CD14-positive monocyte (primary cell): ENCODE data around the gene FSTL1. TPM values are rescaled to one million over a fixed set of nuclear protein-coding genes. Genes with fewer than 3 reads are reported as not detected.

Source experiments
- DNase-seq, 3 donors: peaks; one replicate each; pipeline ENCODE4 v3.0.0-alpha.2; 2011 to 2022
- H2AFZ ChIP-seq: 2 replicates; pipeline ENCODE4 v1.6.0; 2012; ENCODE audit warnings: mild to moderate bottlenecking, low read depth, low read length, inconsistent platforms; ENCODE audit not compliant: insufficient read depth, poor library complexity, severe bottlenecking
- H3K27ac ChIP-seq, 2 donors: 1 replicate in 1 of 2; 2 replicates in 1 of 2; pipeline ENCODE4 v1.5.1; 2012 to 2013; ENCODE audit warnings: low read length in 2 of 2, control low read depth in 1 of 2, inconsistent platforms in 1 of 2, low read depth in 1 of 2, mild to moderate bottlenecking in 1 of 2
- H3K27me3 ChIP-seq, 2 donors: one replicate each; pipeline versions ENCODE4 v1.6.0 to v1.6.1; 2011 to 2013; ENCODE audit warnings: low read length in 2 of 2; ENCODE audit not compliant: control insufficient read depth in 2 of 2, insufficient read depth in 2 of 2
- H3K36me3 ChIP-seq, 2 donors: replicated peaks in 1 of 2; 1 replicate in 1 of 2; 2 replicates in 1 of 2; pipeline versions ENCODE4 v1.5.1 to v1.6.1; 2012 to 2013; ENCODE audit warnings: low read length in 2 of 2, control low read depth in 1 of 2, inconsistent platforms in 1 of 2, mild to moderate bottlenecking in 1 of 2; ENCODE audit not compliant: insufficient read depth in 2 of 2, control insufficient read depth in 1 of 2
- H3K4me1 ChIP-seq, 2 donors: 1 replicate in 1 of 2; 2 replicates in 1 of 2; pipeline versions ENCODE4 v1.5.1 to v1.6.1; 2012 to 2013; ENCODE audit warnings: low read length in 2 of 2, control low read depth in 1 of 2, inconsistent platforms in 1 of 2, mild to moderate bottlenecking in 1 of 2, moderate library complexity in 1 of 2; ENCODE audit not compliant: insufficient read depth in 2 of 2, control insufficient read depth in 1 of 2
- H3K4me2 ChIP-seq: replicated peaks from 2 replicates; pipeline ENCODE3; 2012; ENCODE audit warnings: low read length, moderate library complexity, mild to moderate bottlenecking; ENCODE audit not compliant: poor library complexity, severe bottlenecking; ENCODE audit errors: extremely low read depth
- H3K4me3 ChIP-seq, 3 experiments: fragments of 200-600 bp in 1 of 3; sonication (generic) in 1 of 3; replicated peaks in 1 of 3; 1 replicate in 2 of 3; 2 replicates in 1 of 3; pipeline ENCODE4 v1.5.1; 2011 to 2013; ENCODE audit warnings: low read length in 3 of 3, mild to moderate bottlenecking in 3 of 3, control low read depth in 2 of 3, low read depth in 2 of 3, inconsistent platforms in 1 of 3, moderate library complexity in 1 of 3
- H3K79me2 ChIP-seq: 2 replicates; pipeline ENCODE4 v1.6.0; 2012; ENCODE audit warnings: mild to moderate bottlenecking, control low read depth, inconsistent platforms, low read length, moderate library complexity; ENCODE audit not compliant: insufficient read depth
- H3K9ac ChIP-seq: 2 replicates; pipeline ENCODE4 v1.6.0; 2017; ENCODE audit warnings: low read length, mild to moderate bottlenecking; ENCODE audit not compliant: insufficient read depth, poor library complexity, severe bottlenecking
- H3K9me3 ChIP-seq, 2 donors: replicated peaks in 1 of 2; 1 replicate in 1 of 2; 2 replicates in 1 of 2; pipeline versions ENCODE4 v1.5.1 to v1.6.1; 2012 to 2013; ENCODE audit warnings: low read length in 2 of 2, control low read depth in 1 of 2; ENCODE audit not compliant: control insufficient read depth in 1 of 2, insufficient read depth in 1 of 2
- H4K20me1 ChIP-seq: 2 replicates; pipeline ENCODE4 v1.6.0; 2012; ENCODE audit warnings: mild to moderate bottlenecking, low read length, control low read depth, moderate library complexity; ENCODE audit not compliant: insufficient read depth
- H3K27ac Mint-ChIP-seq, 7 donors: one replicate each; pipeline ENCODE4 v1.8.0; 2020; ENCODE audit warnings: mild to moderate bottlenecking in 7 of 7, mixed read lengths in 7 of 7, moderate library complexity in 6 of 7, inconsistent platforms in 2 of 7
- H3K27me3 Mint-ChIP-seq, 3 donors: one replicate each; pipeline ENCODE4 v1.8.0; 2021 to 2022; ENCODE audit warnings: low read depth in 3 of 3, mild to moderate bottlenecking in 3 of 3, mixed read lengths in 3 of 3, moderate library complexity in 3 of 3, inconsistent platforms in 1 of 3
- H3K36me3 Mint-ChIP-seq, 2 donors: one replicate each; pipeline ENCODE4 v1.8.0; 2020; ENCODE audit warnings: mixed read lengths in 2 of 2, inconsistent platforms in 1 of 2, mild to moderate bottlenecking in 1 of 2
- H3K4me1 Mint-ChIP-seq: one replicate; pipeline ENCODE4 v1.8.0; 2020; ENCODE audit warnings: mild to moderate bottlenecking, mixed read lengths
- H3K4me3 Mint-ChIP-seq, 2 donors: one replicate each; pipeline ENCODE4 v1.8.0; 2020; ENCODE audit warnings: mild to moderate bottlenecking in 2 of 2, mixed read lengths in 2 of 2, moderate library complexity in 1 of 2
- H3K9me3 Mint-ChIP-seq, 7 donors: one replicate each; pipeline ENCODE4 v1.8.0; 2020 to 2022; ENCODE audit warnings: mixed read lengths in 7 of 7, mild to moderate bottlenecking in 6 of 7, moderate library complexity in 6 of 7, inconsistent platforms in 2 of 7
- CTCF ChIP-seq: fragments of 200-600 bp; IDR thresholded peaks from one replicate; pipeline ENCODE4 v1.8.0; 2022; ENCODE audit warnings: antibody characterized with exemption, mild to moderate bottlenecking
- WGBS: methylation state at CpG from one replicate; pipeline ENCODE4 v1.1.5; 2013; ENCODE audit warnings: missing lambda C conversion rate; ENCODE audit not compliant: insufficient coverage; 5-methylcytosine and 5-hydroxymethylcytosine counted together
- intact Hi-C, 2 donors: fragments of 100-400 bp; cut with micrococcal nuclease; formaldehyde crosslinking; loops; one replicate each; pipeline versions ENCODE4 v1.15.0 to v1.15.1; 2023
- polyA plus RNA-seq, 3 donors: library from polyadenylated mRNA; depleted of rRNA in 1 of 3; unstranded in 2 of 3; stranded (reverse) in 1 of 3; fragments of 300-500 nt in 2 of 3; fragments of >200 nt in 1 of 3; fragmentation: Illumina TruSeq in 2 of 3; gene quantifications; 1 replicate in 2 of 3; 2 replicates in 1 of 3; pipeline ENCODE4 v1.2.3, GENCODE V29; 2012 to 2021

The FSTL1 gene
- polyA plus RNA-seq, 3 donors: 0.13 to 0.44 (median 0.29) TPM

- peaks cover 0 to 5% (median 1%) of the 10 kb centered on the region in 3 donors for H3K27me3 Mint-ChIP-seq
- no peaks in the 10 kb centered on the region for H3K79me2 ChIP-seq
- no peaks in the 10 kb centered on the region for H3K27me3 ChIP-seq
- H3K9me3 ChIP-seq: no peaks in the 10 kb centered on the region
- H3K9ac ChIP-seq: no peak overlapping the region
- no peak overlapping the region for H3K4me3 Mint-ChIP-seq
- no peaks in the 10 kb centered on the region for H3K36me3 ChIP-seq
- TF ChIP-seq CTCF: no peak
- no peak overlapping the region for H3K4me3 ChIP-seq
- DNase-seq: no peak
- no peak overlapping the region for H3K27ac Mint-ChIP-seq
- WGBS: 83% methylated on average over 1 of the region's 4 CpGs
- no peak overlapping the region for H3K4me2 ChIP-seq
- H3K9me3 Mint-ChIP-seq: no peaks in the 10 kb centered on the region
- H3K4me1 ChIP-seq: peaks cover 7 to 8% of the 10 kb centered on the region in 2 donors
- no peaks in the 10 kb centered on the region for H4K20me1 ChIP-seq
- no peak overlapping the region for H3K27ac ChIP-seq
- H2AFZ ChIP-seq: no peak overlapping the region
- peaks cover 8% of the 10 kb centered on the region for H3K4me1 Mint-ChIP-seq
- H3K36me3 Mint-ChIP-seq: no peaks in the 10 kb centered on the region
- intact Hi-C loops: loop anchor here in 1 of 2 donors (10.0 kb wide), 1 partner anchor 131 kb away; no protein-coding TSS in a partner anchor
Measured at GRCh38 chr3:120423432-120423831, 27.4 kb downstream of the FSTL1 start.

GRCh38 chr3:120421926-120422325, 28.9 kb downstream of the FSTL1 start:
- no peak for TF ChIP-seq CTCF
- Histone ChIP-seq H3K79me2 (no peaks in the 10 kb centered on the region), H3K9me3 (no peaks in the 10 kb centered on the region), H3K4me2 (no peak overlapping the region), H3K4me3 (no peak overlapping the region), H2AFZ (no peak overlapping the region), H4K20me1 (no peaks in the 10 kb centered on the region), H3K27ac (no peak overlapping the region), H3K9ac (no peak overlapping the region), H3K4me1 (peaks cover 14 to 21% of the 10 kb centered on the region in 2 donors), H3K27me3 (no peaks in the 10 kb centered on the region), H3K36me3 (no peaks in the 10 kb centered on the region)
- peaks cover 0 to 6% (median 1%) of the 10 kb centered on the region in 3 donors for H3K27me3 Mint-ChIP-seq
- no peak overlapping the region for H3K4me3 Mint-ChIP-seq
- no peak for DNase-seq
- H3K27ac Mint-ChIP-seq: no peak overlapping the region
- H3K36me3 Mint-ChIP-seq: no peaks in the 10 kb centered on the region
- intact Hi-C loops: loop anchor here in 1 of 2 donors (10.0 kb wide), 1 partner anchor 133 kb away; no protein-coding TSS in a partner anchor
- H3K4me1 Mint-ChIP-seq: peaks cover 18% of the 10 kb centered on the region
- no peaks in the 10 kb centered on the region for H3K9me3 Mint-ChIP-seq
- no CpG with 5 or more reads among the region's 2 CpGs for WGBS
